Measurements from ENCODE around the gene PDE9A. TPM values are rescaled to one million over a fixed set of nuclear protein-coding genes. Genes with fewer than 3 reads are reported as not detected.
"Not testable (repeated sequence)": the region's sequence is repeated elsewhere in the genome, so short reads cannot be mapped to it uniquely, and the experiment has no call there.

The PDE9A gene
- total RNA-seq, 4 donors from 2014 or later, result 92.4 to 478 (median 444) TPM

DNA sequence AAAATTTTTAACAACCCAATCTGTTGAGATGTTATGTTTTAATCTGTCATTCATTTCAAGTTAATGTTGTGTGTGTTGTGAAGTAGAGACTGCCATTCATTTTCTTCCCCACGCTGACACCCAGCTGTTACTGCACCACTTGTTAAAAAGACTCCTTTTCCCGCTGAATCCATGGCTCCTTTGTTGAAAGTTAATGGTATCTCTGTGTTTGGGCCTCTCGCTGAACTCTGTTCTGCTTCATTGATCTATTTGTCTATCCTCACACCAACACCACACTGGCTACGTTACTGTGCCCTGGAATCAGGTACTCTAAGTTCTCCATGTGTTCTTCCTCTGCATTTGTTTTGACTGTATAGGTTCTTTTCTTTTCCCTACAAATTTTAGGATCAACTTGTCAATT is 58.2 kb downstream of the PDE9A start:
- Histone ChIP-seq H3K4me1 (no peaks in the 10 kb centered on the region), H3K36me3 (no peaks in the 10 kb centered on the region), H3K27me3 (no peaks in the 10 kb centered on the region), H3K27ac (no peak overlapping the region), H3K4me3 (no peak overlapping the region), H3K9me3 (no peaks in the 10 kb centered on the region)
- TF ChIP-seq POLR2A (IDR thresholded peaks at IDR 0.05), result no peak
- TF ChIP-seq, protein P1, sequence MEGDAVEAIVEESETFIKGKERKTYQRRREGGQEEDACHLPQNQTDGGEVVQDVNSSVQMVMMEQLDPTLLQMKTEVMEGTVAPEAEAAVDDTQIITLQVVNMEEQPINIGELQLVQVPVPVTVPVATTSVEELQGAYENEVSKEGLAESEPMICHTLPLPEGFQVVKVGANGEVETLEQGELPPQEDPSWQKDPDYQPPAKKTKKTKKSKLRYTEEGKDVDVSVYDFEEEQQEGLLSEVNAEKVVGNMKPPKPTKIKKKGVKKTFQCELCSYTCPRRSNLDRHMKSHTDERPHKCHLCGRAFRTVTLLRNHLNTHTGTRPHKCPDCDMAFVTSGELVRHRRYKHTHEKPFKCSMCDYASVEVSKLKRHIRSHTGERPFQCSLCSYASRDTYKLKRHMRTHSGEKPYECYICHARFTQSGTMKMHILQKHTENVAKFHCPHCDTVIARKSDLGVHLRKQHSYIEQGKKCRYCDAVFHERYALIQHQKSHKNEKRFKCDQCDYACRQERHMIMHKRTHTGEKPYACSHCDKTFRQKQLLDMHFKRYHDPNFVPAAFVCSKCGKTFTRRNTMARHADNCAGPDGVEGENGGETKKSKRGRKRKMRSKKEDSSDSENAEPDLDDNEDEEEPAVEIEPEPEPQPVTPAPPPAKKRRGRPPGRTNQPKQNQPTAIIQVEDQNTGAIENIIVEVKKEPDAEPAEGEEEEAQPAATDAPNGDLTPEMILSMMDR (IDR thresholded peaks at IDR 0.05), result no peak
- no peak for DNase-seq

DNA sequence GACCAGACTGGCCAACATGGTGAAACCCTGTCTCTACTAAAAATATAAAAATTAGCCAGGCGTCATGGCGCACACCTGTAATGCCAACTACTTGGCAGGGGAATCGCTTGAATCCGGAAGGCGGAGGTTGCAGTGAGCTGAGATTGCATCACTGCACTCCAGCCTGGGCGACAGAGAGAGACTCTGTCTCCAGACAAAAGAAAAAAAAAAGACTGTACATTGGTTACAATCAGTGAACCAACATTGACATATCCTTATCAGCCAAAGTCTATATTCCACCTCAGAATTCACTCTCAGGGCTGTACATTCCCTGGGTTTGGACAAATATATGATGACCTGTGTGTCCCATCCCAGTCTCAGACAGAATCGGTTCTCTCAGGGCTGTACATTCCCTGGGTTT is 62.0 kb downstream of the PDE9A start:
- not testable (repeated sequence) for DNase-seq, H3K27ac ChIP-seq, H3K27me3 ChIP-seq, H3K36me3 ChIP-seq, H3K4me3 ChIP-seq, H3K4me1 ChIP-seq, H3K9me3 ChIP-seq

- Histone ChIP-seq H3K9me3 (no peaks in the 10 kb centered on the region), H3K36me3 (no peaks in the 10 kb centered on the region), H3K4me3 (no peak overlapping the region), H3K27me3 (no peaks in the 10 kb centered on the region), H3K4me1 (peaks cover 0 to 10% (median 0%) of the 10 kb centered on the region in 4 donors), H3K27ac (no peak overlapping the region)
- no peak for TF ChIP-seq POLR2A (IDR thresholded peaks at IDR 0.05)
- TF ChIP-seq, protein P1 (IDR thresholded peaks at IDR 0.05), result no peak
- DNase-seq, result no peak
Measured at GRCh38 chr21:42716074-42716473, 62.7 kb downstream of the PDE9A start.

DNA sequence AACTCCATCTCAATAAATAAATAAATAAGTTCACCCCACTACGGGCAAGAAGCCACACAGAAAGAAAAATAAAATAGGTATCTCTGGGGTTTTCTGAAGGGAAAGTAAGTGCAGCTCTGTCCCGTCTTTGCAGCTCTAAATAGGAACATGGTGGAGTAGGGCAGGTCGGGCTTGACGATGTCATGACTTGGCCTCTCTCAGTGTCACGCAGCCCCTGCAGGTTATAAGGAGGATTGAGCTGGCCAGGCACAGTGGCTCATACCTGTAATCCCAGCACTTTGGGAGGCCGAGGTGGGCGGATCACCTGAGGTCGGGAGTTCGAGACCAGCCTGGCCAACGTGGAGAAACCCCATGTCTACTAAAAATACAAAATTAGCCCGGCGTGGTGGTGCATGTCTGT is 67.1 kb downstream of the PDE9A start:
- not testable (repeated sequence) for H3K27me3 ChIP-seq, H3K9me3 ChIP-seq, H3K36me3 ChIP-seq, H3K4me3 ChIP-seq
- Histone ChIP-seq H3K27ac (peak overlapping the region in 3 of 4 donors; percentile 80 to 94 (median 87)), H3K4me1 (peaks cover 0 to 49% (median 0%) of the 10 kb centered on the region in 4 donors)
- peak in 1 of 3 donors; percentile 38 for DNase-seq

DNA sequence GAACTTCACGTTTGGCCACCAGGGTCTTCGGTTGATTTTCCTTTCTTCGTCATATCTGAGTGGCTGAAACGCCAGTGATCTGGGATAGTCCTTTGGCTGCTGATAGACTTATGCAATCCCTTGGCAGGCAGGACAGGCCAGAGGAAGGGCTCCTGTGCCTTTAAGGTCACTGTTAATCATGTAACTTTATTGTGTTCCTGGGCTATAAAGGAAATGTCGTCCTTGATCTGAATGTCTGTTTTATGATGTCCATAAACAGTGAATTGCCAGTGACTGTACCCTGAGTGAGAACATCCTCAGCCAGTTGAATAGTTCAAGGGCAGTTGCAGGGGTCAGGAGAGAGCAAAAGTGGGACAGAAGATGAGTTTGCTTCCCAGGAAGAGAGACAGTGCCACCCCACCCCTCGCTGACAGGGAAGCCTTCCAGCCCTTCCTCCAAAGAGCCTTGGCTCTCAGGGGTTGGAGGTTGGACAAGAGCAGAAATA is 68.0 kb downstream of the PDE9A start:
- H3K9me3 ChIP-seq, result no peaks in the 10 kb centered on the region
- no peaks in the 10 kb centered on the region for H3K27me3 ChIP-seq
- H3K36me3 ChIP-seq, result no peaks in the 10 kb centered on the region
- peaks cover 0 to 49% (median 0%) of the 10 kb centered on the region in 4 donors for H3K4me1 ChIP-seq
- H3K4me3 ChIP-seq, result peak overlapping the region in 1 of 4 donors; percentile 31
- peak in 2 of 3 donors; percentile 71 to 83 for DNase-seq
- peak overlapping the region in 3 of 4 donors; percentile 80 to 94 (median 87) for H3K27ac ChIP-seq
- TF ChIP-seq, protein P1 (IDR thresholded peaks at IDR 0.05), result peak in 2 of 6 experiments; percentile 18 to 36
- TF ChIP-seq POLR2A (IDR thresholded peaks at IDR 0.05), result peak in 1 of 2 donors; percentile 63

DNA sequence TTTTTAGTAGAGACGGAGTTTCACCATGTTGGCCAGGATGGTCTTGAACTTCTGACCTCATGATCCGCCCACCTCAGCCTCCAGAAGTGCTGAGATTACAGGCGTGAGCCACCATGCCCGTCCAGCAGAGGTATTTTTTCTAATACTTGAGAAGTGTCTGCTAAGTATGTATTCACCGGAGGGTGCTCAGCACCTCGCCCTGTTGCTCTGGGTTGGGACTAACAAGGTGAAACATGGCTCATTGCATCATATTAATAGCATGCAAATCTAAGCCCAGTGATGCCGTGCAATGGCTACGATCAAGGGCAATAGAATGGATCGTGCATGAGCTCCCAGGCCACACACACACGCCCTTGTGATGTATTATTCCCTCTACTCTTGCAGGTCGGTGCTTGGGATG is 68.7 kb downstream of the PDE9A start:
- H3K9me3 ChIP-seq, result no peaks in the 10 kb centered on the region
- peaks cover 0 to 49% (median 0%) of the 10 kb centered on the region in 4 donors for H3K4me1 ChIP-seq
- peak overlapping the region in 3 of 4 donors; percentile 80 to 94 (median 87) for H3K27ac ChIP-seq
- H3K36me3 ChIP-seq, result no peaks in the 10 kb centered on the region
- no peaks in the 10 kb centered on the region for H3K27me3 ChIP-seq
- TF ChIP-seq, protein P1 (IDR thresholded peaks at IDR 0.05), result no peak
- TF ChIP-seq POLR2A (IDR thresholded peaks at IDR 0.05), result peak in 1 of 2 donors; percentile 37
- DNase-seq, result no peak
- no peak overlapping the region for H3K4me3 ChIP-seq
